GF-D8 (cell line): ENCODE measurements around the gene HPN.
"Not testable (repeated sequence)": the region's sequence is repeated elsewhere in the genome, so short reads cannot be mapped to it uniquely, and the experiment has no call there.

Source experiments
- DNase-seq: peaks from one replicate; lab custom pipeline; 2025; lab: John Stamatoyannopoulos, UW

HPN gene

DNA sequence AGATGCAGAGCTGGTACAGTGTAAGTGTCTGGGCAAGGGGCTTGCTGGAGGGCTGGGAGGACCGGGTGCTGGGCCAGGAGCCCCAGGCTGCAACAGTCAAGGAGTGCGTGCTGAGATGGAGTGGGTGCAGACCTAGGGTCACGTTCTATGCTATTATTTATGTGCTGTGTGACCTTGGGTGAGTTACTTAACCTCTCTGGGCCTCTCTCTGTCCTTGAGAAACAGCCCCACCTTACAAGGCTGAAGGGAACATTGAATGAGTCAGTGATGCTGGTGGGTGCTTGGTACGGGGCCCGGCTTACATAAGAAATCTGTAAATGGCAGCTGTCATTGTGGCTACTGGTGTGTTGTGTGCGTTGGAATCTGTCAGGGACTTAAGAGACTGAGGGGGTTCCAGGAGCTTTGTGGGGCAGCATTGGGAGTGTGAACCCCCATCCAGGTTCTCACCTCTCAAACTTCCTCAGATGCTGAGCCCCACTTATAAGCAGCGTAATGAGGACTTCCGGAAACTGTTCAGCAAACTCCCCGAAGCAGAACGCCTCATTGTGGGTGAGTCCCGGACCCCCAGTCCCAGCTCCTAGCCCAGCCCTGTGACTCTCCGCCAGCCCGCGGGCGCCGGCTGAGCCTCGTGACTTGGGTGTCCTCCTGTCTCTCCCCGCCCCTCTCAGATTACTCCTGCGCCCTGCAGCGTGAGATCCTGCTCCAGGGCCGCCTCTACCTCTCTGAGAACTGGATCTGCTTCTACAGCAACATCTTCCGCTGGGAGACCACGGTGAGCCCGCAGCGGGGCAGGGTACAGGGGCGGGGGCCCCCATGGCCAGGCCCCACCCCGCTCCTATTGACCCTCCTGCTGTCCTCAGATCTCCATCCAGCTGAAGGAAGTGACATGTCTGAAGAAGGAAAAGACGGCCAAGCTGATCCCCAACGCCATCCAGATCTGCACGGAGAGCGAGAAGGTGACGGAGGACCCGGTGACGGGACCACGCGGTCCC, 31.8 kb upstream of the HPN start:
- no peak for DNase-seq

DNA sequence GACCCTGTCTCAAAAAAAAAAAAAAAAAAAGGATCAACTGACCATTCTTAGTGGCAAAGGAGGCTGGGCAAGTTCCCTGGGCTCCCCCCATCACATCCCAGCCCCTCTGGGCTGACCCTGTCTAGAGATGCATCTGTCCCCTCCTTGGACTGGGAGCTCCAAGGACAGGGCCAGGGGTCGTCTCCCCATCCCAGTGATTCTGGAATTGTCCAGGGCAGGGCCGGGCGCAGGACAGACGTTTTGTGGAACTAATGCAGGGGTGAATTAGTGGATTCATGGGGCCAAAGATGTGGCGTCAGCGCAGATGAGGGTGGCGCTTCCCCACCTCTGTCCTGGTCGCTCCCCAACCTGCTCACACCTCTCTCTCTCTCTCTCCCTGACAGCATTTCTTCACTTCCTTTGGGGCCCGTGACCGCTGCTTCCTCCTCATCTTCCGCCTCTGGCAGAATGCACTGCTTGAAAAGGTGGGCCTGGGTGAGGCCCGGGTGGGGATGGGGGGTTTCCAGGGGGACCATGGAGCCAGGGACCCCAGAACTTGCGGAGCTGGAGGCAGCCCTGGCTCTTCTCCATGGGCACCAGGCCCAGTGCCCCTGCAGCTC, 30.3 kb upstream of the HPN start:
- no peak for DNase-seq

DNA sequence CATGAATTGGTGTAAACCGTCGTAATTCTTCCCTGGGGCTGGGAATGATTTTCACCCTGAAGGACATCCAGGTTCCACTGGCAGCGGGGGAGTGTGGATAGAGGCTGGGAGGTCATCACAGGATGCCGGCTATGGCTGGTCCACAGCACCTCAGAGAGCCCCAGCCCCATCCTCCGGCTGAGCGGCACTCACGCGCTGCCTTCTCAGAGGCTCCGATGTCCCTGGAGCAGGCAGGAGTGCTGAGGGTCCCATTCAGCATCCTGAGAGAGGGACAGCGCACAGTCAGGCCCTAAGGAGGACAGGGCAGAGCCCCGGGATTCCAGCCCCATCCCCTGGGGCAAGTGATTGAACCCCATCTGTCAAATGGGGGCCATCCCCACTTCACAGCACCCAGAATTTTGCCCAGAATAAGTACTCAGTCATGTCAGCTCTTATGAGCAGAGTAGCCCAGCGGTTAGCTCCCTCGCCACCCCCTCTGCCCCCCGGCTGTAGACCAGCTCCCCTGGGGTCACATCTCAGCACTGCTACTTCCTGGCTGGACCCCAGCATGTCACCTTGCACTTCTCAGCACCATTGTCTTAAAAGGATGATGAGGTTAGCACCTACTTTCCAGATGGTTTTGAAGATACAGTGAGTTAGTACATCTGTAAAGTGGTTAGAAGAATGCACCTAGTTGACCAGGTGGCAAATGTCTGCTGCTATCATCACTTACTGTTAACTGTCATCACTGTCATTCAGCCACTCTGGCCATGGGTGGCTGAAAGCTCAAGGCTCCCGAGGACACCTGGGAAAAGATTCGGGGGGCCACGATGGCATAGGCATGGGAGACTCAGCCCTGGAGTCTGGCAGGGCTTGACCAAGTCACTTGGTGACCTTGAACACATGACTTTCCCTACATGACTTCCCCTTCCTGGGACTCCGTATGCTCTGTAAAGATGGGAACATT, 29.5 kb upstream of the HPN start:
- DNase-seq = no peak

DNA sequence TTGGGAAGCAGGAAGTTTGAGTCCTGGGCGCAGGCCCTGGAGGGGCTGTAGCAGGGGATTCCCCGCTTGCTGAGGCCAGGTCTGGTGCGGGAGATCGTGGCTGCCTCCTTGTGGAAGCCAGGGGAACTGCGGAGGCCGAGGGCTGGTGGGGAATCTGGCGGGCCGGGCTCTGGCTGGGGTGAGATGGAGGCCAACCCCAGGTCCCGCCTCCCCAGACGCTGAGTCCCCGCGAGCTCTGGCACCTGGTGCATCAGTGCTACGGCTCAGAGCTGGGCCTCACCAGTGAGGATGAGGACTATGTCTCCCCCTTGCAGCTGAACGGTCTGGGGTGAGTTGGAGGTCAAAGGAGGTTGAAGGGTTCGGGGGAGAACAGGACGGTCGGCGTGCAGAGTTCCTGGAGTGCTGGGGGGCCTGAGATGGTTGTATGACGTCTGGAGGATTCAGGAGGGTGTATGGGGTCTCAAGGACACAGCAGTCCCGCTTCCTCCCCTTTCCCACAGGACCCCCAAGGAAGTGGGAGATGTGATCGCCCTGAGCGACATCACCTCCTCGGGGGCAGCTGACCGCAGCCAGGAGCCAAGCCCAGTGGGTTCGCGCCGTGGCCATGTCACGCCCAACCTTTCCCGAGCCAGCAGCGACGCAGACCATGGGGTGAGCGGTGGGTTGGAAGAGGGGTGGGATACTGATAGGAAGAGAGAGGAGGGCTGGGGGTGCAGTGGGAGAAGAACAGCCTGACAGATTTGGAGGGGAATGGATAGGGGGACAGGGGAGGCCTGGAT, 28.3 kb upstream of the HPN start:
- DNase-seq = no peak

DNA sequence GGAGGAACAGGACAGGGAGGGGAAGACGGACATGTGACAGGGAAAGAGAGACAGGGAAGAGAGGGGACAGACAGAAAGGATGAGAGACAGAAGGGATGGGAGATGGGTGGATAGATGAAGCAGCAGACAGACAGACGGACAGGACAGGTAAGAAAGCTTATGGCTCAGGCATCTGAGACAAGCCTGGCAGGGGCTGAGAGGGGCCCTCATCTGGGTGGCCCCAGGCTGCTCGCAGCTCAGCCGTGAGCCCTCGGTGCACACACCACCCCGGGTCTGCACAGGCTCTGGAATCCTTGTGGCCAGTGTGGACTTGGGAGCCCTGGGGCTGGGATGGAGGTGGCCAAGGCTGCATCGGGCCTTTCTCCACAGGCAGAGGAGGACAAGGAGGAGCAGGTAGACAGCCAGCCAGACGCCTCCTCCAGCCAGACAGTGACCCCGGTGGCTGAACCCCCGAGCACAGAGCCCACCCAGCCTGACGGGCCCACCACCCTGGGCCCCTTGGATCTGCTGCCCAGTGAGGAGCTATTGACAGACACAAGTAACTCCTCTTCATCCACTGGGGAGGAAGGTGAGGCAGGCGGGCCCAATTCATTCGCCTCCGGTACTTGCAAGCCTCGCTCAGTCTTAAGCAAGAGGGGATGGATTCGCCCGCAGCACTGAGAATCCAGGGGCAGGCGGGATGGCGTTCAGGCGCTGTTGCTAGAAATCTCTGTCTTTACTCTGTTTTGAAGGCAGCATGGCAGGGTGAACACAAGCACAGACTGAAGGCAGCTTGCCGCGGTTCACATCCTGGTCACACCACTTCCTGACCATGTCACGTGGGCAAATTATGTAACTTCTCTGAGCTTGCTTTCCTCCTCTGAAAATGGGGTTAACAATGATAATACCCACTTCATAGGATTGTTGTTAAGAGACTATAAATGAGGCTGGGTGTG, 27.4 kb upstream of the HPN start:
- peak; percentile 83 for DNase-seq

DNA sequence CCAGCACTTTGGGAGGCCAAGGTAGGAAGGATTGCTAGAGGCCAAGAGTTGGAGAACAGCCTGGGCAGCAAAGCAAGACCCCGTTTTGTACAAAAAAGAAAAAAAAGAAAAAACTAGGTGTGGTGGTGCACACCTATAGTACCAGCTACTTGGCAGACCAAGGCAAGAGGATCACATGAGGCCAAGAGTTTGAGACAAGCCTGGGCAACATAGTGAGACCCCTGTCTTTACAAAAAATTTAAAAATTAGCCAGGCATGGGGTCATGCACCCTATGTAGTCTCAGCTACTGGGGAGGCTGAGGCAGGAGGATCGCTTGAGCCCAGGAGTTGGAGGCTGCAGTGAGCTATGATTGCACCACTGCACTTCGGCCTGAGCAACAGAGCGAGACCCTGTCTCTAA, 26.7 kb upstream of the HPN start:
- not testable (repeated sequence) for DNase-seq

DNA sequence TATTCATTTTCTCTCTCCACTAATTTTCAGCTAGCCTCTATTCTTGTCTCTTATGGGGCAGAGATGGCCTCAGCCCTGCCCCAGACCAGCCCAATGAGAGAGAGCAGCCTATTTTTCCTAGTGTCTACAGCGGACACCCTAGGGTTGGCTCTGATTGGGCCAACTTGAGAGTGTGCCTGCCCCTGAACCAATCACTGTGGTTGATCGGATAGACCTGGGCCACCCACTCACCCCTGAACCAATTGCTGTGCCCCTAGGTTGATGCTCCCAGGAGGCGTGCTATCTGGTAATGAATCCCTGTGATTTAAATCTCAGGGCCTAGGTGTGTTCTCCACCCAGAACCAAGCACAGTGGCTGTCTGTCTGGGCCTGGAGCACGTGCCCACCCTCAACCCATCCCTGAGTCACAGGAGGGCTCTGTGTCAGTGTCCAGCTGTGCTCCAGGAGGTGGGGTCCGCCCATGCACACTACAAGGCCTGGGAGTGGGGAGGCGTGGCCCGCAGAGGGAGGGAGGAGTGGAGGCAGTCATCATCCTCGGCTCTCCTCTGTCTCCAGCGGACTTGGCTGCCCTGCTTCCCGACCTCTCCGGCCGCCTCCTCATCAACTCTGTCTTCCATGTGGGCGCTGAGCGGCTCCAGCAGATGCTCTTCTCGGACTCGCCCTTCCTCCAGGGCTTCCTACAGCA, 26.1 kb upstream of the HPN start:
- no peak for DNase-seq

DNA sequence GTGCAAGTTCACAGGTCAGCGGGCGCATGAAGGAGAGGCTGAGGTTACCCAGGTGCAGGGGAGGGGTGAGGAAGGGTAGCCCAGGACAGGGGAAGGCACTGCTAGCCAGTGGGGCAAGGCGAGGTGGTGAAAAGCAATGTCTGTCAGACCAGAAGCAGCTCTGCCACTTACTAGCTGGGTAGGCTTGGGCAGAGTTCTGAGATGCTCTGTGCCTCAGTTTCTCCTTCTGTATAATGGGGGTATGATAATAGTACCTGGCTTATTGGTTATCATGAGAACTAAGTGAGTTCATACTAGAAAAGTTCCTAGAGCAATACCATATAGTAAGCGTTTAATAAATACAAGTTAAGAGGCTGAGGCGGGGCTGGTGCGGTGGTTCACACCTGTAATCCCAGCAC, 25.6 kb upstream of the HPN start:
- no peak for DNase-seq

DNA sequence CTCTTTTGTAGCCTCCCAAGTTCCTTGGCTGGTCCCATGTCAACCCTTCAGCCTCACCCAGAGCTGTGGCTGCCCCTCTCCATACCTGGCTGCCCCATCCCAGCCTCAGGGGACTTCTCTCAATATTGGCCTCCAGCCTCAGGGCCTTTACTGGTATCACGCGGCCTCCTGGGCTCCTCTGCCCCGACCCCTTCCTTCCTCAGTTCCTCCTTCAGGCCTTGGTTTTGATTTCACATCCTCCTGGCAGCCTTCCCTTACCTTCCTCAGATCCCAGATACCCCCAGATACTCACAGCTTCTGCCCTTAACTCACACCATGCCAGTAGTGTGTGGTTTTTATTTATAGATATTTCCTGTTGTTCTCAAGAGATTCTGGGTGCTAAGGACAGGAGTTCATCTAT, 24.0 kb upstream of the HPN start:
- no peak for DNase-seq

DNA sequence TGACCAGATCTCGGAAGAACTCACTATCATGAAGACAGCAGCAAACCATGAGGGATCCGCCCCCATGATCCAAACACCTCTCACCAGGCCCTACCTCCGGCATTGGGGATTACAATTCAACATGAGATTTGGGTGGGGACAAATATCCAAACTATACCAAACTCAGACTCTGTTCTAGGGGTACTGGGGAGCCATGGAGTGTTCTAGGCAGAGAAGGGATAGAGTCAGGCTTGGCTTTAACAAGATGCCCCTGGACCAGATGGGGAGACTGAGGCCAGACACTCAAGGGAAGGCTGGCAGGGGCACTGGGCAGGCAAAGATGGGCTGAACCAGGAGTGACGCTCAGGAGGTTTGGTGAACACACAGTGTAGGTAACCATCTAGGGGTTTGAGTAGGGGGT, 23.1 kb upstream of the HPN start:
- DNase-seq = no peak

DNA sequence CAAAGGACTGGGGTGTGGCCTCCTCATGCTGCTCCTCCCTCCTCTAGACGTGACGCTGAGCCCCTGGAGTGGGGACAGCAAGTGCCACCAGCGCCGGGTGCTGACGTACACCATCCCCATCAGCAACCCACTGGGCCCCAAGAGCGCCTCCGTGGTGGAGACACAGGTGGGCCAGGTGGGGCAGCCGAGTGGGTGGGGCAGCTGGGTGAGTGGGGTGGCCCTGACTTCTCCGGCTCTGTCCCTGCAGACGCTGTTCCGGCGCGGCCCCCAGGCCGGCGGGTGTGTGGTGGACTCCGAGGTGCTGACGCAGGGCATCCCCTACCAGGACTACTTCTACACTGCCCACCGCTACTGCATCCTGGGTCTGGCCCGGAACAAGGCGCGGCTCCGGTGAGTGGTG, 22.4 kb upstream of the HPN start:
- DNase-seq = no peak

DNA sequence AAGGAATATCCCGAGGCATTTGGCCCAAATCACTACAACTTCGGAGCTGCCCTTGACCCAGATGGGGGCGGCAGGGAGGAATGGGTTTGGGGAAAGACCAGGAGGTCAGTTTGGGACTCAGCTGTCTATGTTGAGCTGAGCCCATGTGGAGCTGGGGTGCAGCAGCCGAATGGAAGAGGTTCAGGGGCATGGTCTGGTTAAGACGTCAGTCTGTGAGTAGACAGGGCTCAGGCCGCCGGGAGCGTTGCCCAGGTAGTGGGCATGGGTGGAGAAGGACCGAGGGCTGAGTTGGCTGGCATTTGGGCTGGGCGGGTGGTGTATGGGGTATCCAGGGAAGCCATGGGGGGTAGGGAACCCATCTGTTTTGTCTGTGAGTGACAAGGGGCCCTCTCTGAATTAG, 20.5 kb upstream of the HPN start:
- DNase-seq = no peak

DNA sequence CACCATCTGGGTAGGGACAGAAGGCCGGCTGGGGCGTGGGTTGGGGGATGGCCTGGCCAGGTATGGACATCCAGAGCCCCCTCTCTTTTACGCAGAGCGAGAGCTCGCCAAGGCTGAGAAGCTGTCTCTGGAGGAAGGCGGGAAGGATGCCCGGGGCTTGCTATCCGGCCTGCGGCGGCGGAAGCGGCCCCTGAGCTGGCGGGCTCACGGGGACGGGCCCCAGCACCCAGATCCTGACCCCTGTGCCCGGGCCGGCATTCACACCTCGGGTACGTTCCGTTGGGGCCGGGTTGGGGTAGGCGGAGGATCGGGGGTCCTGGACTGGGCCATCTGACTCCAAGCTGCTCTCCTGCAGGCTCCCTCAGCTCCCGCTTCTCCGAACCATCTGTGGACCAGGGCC, 19.9 kb upstream of the HPN start:
- no peak for DNase-seq

DNA sequence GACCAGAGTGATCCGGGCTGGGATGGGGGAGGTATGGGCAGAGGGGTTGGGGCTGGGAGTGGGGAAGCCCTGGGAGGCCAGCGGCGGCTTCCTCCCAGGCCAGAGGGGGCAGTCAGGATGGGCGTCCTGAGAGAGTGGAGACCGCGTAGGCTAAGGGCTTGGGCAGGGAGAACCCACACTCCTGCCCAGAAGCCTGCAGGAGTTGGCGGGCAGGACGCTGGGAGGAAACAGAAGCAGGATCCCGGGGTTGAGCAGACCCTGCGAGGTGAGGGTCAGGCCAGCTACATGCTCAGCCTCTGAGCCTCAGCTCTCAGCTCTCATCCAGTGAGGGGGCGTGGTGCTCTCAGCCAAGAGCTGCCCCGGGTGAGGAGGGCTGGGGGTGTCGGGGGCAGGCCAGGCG, 19.1 kb upstream of the HPN start:
- DNase-seq = no peak

DNA sequence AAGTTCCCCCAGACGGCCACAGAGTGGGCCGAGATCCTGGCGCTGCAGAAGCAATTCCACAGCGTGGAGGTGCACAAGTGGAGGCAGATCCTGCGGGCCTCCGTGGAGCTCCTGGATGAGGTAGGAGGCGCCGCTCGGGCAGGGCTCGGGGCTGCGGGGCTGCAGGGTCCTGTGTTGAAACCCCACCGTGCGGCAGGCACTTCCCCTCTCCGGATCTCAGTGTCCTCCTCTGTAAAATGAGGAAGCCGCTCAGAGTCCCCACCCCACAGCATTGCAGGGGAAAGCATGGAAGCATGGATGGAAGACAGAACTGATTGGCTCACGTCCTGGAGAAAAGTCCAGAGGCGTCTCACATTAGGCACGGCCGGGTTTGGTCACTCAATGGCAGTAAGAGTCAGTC, 18.1 kb upstream of the HPN start:
- no peak for DNase-seq

DNA sequence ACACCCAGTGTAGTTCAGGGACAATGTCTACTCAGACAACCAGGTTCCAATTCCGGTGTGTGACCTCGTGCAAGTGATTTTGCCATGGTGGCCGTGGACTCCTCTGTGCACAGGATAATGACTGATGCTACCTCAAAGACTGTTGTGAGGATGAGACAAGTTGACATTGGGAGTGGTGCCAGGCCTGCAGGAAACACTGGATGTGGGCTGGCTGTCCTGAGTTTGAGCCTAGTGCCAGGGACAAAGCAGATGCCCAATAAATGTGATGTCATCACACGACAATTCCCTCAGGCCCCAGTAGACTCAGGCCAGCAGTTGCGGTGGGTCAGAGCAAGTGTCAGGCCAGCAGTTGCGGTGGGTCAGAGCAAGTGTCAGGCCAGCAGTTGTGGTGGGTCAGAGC, 17.4 kb upstream of the HPN start:
- no peak for DNase-seq

DNA sequence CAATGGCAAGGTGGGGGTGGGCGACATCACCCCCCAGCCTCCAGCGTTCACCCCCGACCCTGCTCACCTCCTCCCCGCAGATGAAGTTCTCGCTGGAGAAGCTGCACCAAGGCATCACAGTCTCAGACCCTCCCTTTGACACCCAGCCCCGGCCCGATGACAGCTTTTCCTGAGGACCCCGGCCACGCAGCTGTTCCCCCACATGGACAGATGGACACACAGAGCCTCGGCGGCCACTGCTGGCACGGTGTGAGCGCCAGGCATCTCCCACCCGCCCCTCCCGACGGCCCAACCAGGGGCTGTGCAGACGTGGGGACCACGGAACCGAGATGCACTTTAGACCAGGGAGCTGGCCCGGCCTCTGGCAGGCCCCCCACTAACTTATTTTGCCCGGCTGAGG, 15.6 kb upstream of the HPN start:
- no peak for DNase-seq

DNA sequence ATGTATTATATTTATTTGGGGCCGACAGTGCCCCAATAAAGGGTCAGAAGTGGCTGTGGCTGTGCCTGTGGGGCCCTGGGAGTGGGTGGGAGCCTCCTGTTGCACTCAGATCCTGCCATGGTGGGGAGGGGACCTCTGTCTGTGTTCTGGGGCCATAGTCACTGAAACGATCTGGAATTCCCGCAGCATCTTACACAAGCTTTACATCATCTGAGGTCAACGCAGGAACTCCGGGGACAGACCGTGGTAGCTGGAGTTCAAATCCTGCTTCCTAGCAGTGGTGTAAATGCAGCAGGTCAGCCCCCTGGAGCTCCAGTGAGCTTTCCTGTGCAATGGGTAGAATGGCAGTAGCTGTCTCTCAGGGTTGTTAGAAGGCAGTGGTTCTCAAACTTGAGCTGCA, 15.1 kb upstream of the HPN start:
- DNase-seq = no peak

DNA sequence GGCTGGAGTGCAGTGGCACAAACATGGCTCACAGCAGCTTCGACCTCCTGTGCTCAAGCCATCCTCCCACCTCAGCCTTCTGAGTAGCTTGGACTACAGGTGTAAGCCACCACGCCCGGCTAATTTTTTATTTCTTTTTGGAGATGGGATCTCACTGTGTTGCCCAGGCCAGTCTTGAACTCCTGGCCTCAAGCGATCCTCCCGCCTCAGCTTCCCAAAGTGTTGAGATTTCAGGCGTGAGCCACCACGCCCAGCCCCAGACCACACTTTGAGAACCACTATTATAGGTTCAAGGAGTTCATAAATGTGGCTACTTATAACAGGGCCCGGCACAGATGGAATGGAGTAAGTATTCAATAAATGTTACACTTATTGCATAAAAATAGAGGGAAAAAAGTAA, 14.5 kb upstream of the HPN start:
- no peak for DNase-seq
